Activated gamma-delta T cell treated with Interleukin-2 at 50 U/mL for 16 hours (primary cell): Measurements from ENCODE around the gene C2CD2.
"Not testable (repeated sequence)": the region's sequence is repeated elsewhere in the genome, so short reads cannot be mapped to it uniquely, and the experiment has no call there.

Source experiments
- DNase-seq: peaks from one replicate; pipeline ENCODE4 v3.0.0-alpha.2; 2020

The C2CD2 gene

GRCh38 chr21:41973861-41974751 is 20.3 kb upstream of the C2CD2 start:
- no peak for DNase-seq

GRCh38 chr21:41973427-41973831 is 19.6 kb upstream of the C2CD2 start:
- DNase-seq, result no peak

- DNase-seq, result no peak
Observed at GRCh38 chr21:41972511-41973205, 18.8 kb upstream of the C2CD2 start.

GRCh38 chr21:41971891-41972290 is 18.1 kb upstream of the C2CD2 start:
- no peak for DNase-seq

GRCh38 chr21:41970751-41971653 is 17.2 kb upstream of the C2CD2 start:
- no peak for DNase-seq

- no peak for DNase-seq
Observed at GRCh38 chr21:41970106-41970391, 16.2 kb upstream of the C2CD2 start.

- no peak for DNase-seq
Observed at GRCh38 chr21:41967708-41968107, 13.9 kb upstream of the C2CD2 start.

GRCh38 chr21:41966872-41967621 is 13.2 kb upstream of the C2CD2 start:
- no peak for DNase-seq

GRCh38 chr21:41966041-41966833 is 12.4 kb upstream of the C2CD2 start:
- DNase-seq, result no peak

GRCh38 chr21:41965461-41966013 is 11.7 kb upstream of the C2CD2 start:
- DNase-seq, result no peak

GRCh38 chr21:41965045-41965444 is 11.2 kb upstream of the C2CD2 start:
- no peak for DNase-seq

GRCh38 chr21:41964171-41964570 is 10.4 kb upstream of the C2CD2 start:
- DNase-seq, result no peak

- no peak for DNase-seq
Observed at GRCh38 chr21:41962425-41962966, 8.7 kb upstream of the C2CD2 start.

- no peak for DNase-seq
Observed at GRCh38 chr21:41961753-41962152, 7.9 kb upstream of the C2CD2 start.

- no peak for DNase-seq
Observed at GRCh38 chr21:41961282-41961701, 7.5 kb upstream of the C2CD2 start.

GRCh38 chr21:41960386-41960785 is 6.6 kb upstream of the C2CD2 start:
- DNase-seq, result no peak

- not testable (repeated sequence) for DNase-seq
Observed at GRCh38 chr21:41959697-41960096, 5.9 kb upstream of the C2CD2 start.

GRCh38 chr21:41958886-41959563 is 5.2 kb upstream of the C2CD2 start:
- DNase-seq, result no peak

- no peak for DNase-seq
Observed at GRCh38 chr21:41957991-41958766, 4.4 kb upstream of the C2CD2 start.
